ENCODE data around the gene TFAP2C. TPM values are rescaled to one million over a fixed set of nuclear protein-coding genes. Genes with fewer than 3 reads are reported as not detected.
A peak's percentile ranks its signal among the peaks of the same experiment; 100 is the strongest.

The TFAP2C gene
- total RNA-seq (0.42 TPM), polyA plus RNA-seq (2.1 TPM)
- long read RNA-seq, donor 1 = 0 reads
- long read RNA-seq, donor 2 = 0 reads
- long read RNA-seq, donor 3 = 0 reads
- long read RNA-seq, donor 4 = 0 reads
- long read RNA-seq, donor 5 = 0 reads
- long read RNA-seq, donor 6 = 0 reads
- long read RNA-seq, donor 7 = 0 reads
- long read RNA-seq, donor 8 = 0 reads
- long read RNA-seq, donor 9 = 0 reads
- long read RNA-seq, donor 10 = 0 reads

GRCh38 chr20:56628873-56629463, at the start of gene TFAP2C:
TFAP2C (plus strand) TSS chr20:56629306; CDS start chr20:56629545, 239 bp downstream.
- no peaks in the 10 kb centered on the region for H3K9me3 ChIP-seq (ENCODE audit: control insufficient read depth in 2 of 2, insufficient read depth in 1 of 2, low read length in 1 of 2)
- H3K4me1 ChIP-seq (ENCODE audit: control insufficient read depth in 2 of 2, insufficient read depth in 2 of 2, low read length in 2 of 2) = peaks cover 2 to 10% of the 10 kb centered on the region in 2 donors
- H3K27me3 ChIP-seq (ENCODE audit: control insufficient read depth in 2 of 2, insufficient read depth in 1 of 2, low read length in 1 of 2) = peaks cover 92 to 100% of the 10 kb centered on the region in 2 donors
- H3K4me3 ChIP-seq (ENCODE audit: low read length in 2 of 2) = peak within 1 kb of the TSS in 1 of 2 donors; percentile 33
- WGBS = 2% methylated on average over 62 of the region's 62 CpGs
- H3K27ac ChIP-seq (ENCODE audit: low read depth in 1 of 2, low read length in 1 of 2) = no peak within 1 kb of the TSS
- no peak for DNase-seq (ENCODE audit: low read depth in 6 of 9, low spot score in 9 of 9)
- no peaks in the 10 kb centered on the region for H3K36me3 ChIP-seq (ENCODE audit: control insufficient read depth in 2 of 2, insufficient read depth in 2 of 2, low read length in 1 of 2)

- Histone ChIP-seq H3K4me1 (ENCODE audit: control insufficient read depth in 2 of 2, insufficient read depth in 2 of 2, low read length in 2 of 2) (no peaks in the 10 kb centered on the region), H3K9me3 (ENCODE audit: control insufficient read depth in 2 of 2, insufficient read depth in 1 of 2, low read length in 1 of 2) (no peaks in the 10 kb centered on the region), H3K4me3 (ENCODE audit: low read length in 2 of 2) (no peak overlapping the region), H3K27me3 (ENCODE audit: control insufficient read depth in 2 of 2, insufficient read depth in 1 of 2, low read length in 1 of 2) (no peaks in the 10 kb centered on the region), H3K27ac (ENCODE audit: low read depth in 1 of 2, low read length in 1 of 2) (no peak overlapping the region), H3K36me3 (ENCODE audit: control insufficient read depth in 2 of 2, insufficient read depth in 2 of 2, low read length in 1 of 2) (no peaks in the 10 kb centered on the region)
- WGBS = 96% methylated on average over 12 of the region's 12 CpGs
- DNase-seq (ENCODE audit: low read depth in 6 of 9, low spot score in 9 of 9) = no peak
Observed at GRCh38 chr20:56580226-56580625, 48.9 kb upstream of the TFAP2C start.

- Histone ChIP-seq H3K27me3 (ENCODE audit: control insufficient read depth in 2 of 2, insufficient read depth in 1 of 2, low read length in 1 of 2) (no peaks in the 10 kb centered on the region), H3K27ac (ENCODE audit: low read depth in 1 of 2, low read length in 1 of 2) (no peak overlapping the region), H3K4me3 (ENCODE audit: low read length in 2 of 2) (no peak overlapping the region), H3K4me1 (ENCODE audit: control insufficient read depth in 2 of 2, insufficient read depth in 2 of 2, low read length in 2 of 2) (no peaks in the 10 kb centered on the region), H3K36me3 (ENCODE audit: control insufficient read depth in 2 of 2, insufficient read depth in 2 of 2, low read length in 1 of 2) (no peaks in the 10 kb centered on the region), H3K9me3 (ENCODE audit: control insufficient read depth in 2 of 2, insufficient read depth in 1 of 2, low read length in 1 of 2) (no peaks in the 10 kb centered on the region)
- no peak for DNase-seq (ENCODE audit: low read depth in 6 of 9, low spot score in 9 of 9)
- 93% methylated on average over 2 of the region's 2 CpGs for WGBS
Observed at GRCh38 chr20:56581701-56582100, 47.4 kb upstream of the TFAP2C start.

- no peaks in the 10 kb centered on the region for H3K9me3 ChIP-seq (ENCODE audit: control insufficient read depth in 2 of 2, insufficient read depth in 1 of 2, low read length in 1 of 2)
- H3K4me1 ChIP-seq (ENCODE audit: control insufficient read depth in 2 of 2, insufficient read depth in 2 of 2, low read length in 2 of 2) = no peaks in the 10 kb centered on the region
- H3K4me3 ChIP-seq (ENCODE audit: low read length in 2 of 2) = no peak overlapping the region
- 18% methylated on average over 4 of the region's 4 CpGs for WGBS
- no peaks in the 10 kb centered on the region for H3K27me3 ChIP-seq (ENCODE audit: control insufficient read depth in 2 of 2, insufficient read depth in 1 of 2, low read length in 1 of 2)
- no peaks in the 10 kb centered on the region for H3K36me3 ChIP-seq (ENCODE audit: control insufficient read depth in 2 of 2, insufficient read depth in 2 of 2, low read length in 1 of 2)
- DNase-seq (ENCODE audit: low read depth in 6 of 9, low spot score in 9 of 9) = no peak
- H3K27ac ChIP-seq (ENCODE audit: low read depth in 1 of 2, low read length in 1 of 2) = no peak overlapping the region
Observed at GRCh38 chr20:56582542-56582941, 46.6 kb upstream of the TFAP2C start.

- no peak overlapping the region for H3K4me3 ChIP-seq (ENCODE audit: low read length in 2 of 2)
- H3K27me3 ChIP-seq (ENCODE audit: control insufficient read depth in 2 of 2, insufficient read depth in 1 of 2, low read length in 1 of 2) = no peaks in the 10 kb centered on the region
- H3K27ac ChIP-seq (ENCODE audit: low read depth in 1 of 2, low read length in 1 of 2) = no peak overlapping the region
- DNase-seq (ENCODE audit: low read depth in 6 of 9, low spot score in 9 of 9) = no peak
- 90% methylated on average over 5 of the region's 5 CpGs for WGBS
- H3K9me3 ChIP-seq (ENCODE audit: control insufficient read depth in 2 of 2, insufficient read depth in 1 of 2, low read length in 1 of 2) = no peaks in the 10 kb centered on the region
- H3K4me1 ChIP-seq (ENCODE audit: control insufficient read depth in 2 of 2, insufficient read depth in 2 of 2, low read length in 2 of 2) = no peaks in the 10 kb centered on the region
- no peaks in the 10 kb centered on the region for H3K36me3 ChIP-seq (ENCODE audit: control insufficient read depth in 2 of 2, insufficient read depth in 2 of 2, low read length in 1 of 2)
Observed at GRCh38 chr20:56584916-56585315, 44.2 kb upstream of the TFAP2C start.

GRCh38 chr20:56587307-56588041, 41.6 kb upstream of the TFAP2C start:
- Histone ChIP-seq H3K9me3 (ENCODE audit: control insufficient read depth in 2 of 2, insufficient read depth in 1 of 2, low read length in 1 of 2) (no peaks in the 10 kb centered on the region), H3K27me3 (ENCODE audit: control insufficient read depth in 2 of 2, insufficient read depth in 1 of 2, low read length in 1 of 2) (no peaks in the 10 kb centered on the region), H3K27ac (ENCODE audit: low read depth in 1 of 2, low read length in 1 of 2) (no peak overlapping the region), H3K4me3 (ENCODE audit: low read length in 2 of 2) (no peak overlapping the region), H3K4me1 (ENCODE audit: control insufficient read depth in 2 of 2, insufficient read depth in 2 of 2, low read length in 2 of 2) (no peaks in the 10 kb centered on the region), H3K36me3 (ENCODE audit: control insufficient read depth in 2 of 2, insufficient read depth in 2 of 2, low read length in 1 of 2) (no peaks in the 10 kb centered on the region)
- 65% methylated on average over 7 of the region's 7 CpGs for whole genome bisulfite sequencing
- DNase-seq (ENCODE audit: low read depth in 6 of 9, low spot score in 9 of 9) = no peak

GRCh38 chr20:56588996-56589395, 40.1 kb upstream of the TFAP2C start:
- H3K36me3 ChIP-seq (ENCODE audit: control insufficient read depth in 2 of 2, insufficient read depth in 2 of 2, low read length in 1 of 2) = no peaks in the 10 kb centered on the region
- H3K27me3 ChIP-seq (ENCODE audit: control insufficient read depth in 2 of 2, insufficient read depth in 1 of 2, low read length in 1 of 2) = no peaks in the 10 kb centered on the region
- no peaks in the 10 kb centered on the region for H3K9me3 ChIP-seq (ENCODE audit: control insufficient read depth in 2 of 2, insufficient read depth in 1 of 2, low read length in 1 of 2)
- H3K27ac ChIP-seq (ENCODE audit: low read depth in 1 of 2, low read length in 1 of 2) = no peak overlapping the region
- H3K4me1 ChIP-seq (ENCODE audit: control insufficient read depth in 2 of 2, insufficient read depth in 2 of 2, low read length in 2 of 2) = no peaks in the 10 kb centered on the region
- 77% methylated on average over 3 of the region's 3 CpGs for WGBS
- no peak overlapping the region for H3K4me3 ChIP-seq (ENCODE audit: low read length in 2 of 2)
- no peak for DNase-seq (ENCODE audit: low read depth in 6 of 9, low spot score in 9 of 9)

GRCh38 chr20:56589633-56590032, 39.5 kb upstream of the TFAP2C start:
- Histone ChIP-seq H3K36me3 (ENCODE audit: control insufficient read depth in 2 of 2, insufficient read depth in 2 of 2, low read length in 1 of 2) (no peaks in the 10 kb centered on the region), H3K4me1 (ENCODE audit: control insufficient read depth in 2 of 2, insufficient read depth in 2 of 2, low read length in 2 of 2) (no peaks in the 10 kb centered on the region), H3K9me3 (ENCODE audit: control insufficient read depth in 2 of 2, insufficient read depth in 1 of 2, low read length in 1 of 2) (no peaks in the 10 kb centered on the region), H3K27ac (ENCODE audit: low read depth in 1 of 2, low read length in 1 of 2) (no peak overlapping the region), H3K4me3 (ENCODE audit: low read length in 2 of 2) (no peak overlapping the region), H3K27me3 (ENCODE audit: control insufficient read depth in 2 of 2, insufficient read depth in 1 of 2, low read length in 1 of 2) (no peaks in the 10 kb centered on the region)
- WGBS = 92% methylated on average over 5 of the region's 5 CpGs
- DNase-seq (ENCODE audit: low read depth in 6 of 9, low spot score in 9 of 9) = no peak

GRCh38 chr20:56590888-56591287, 38.2 kb upstream of the TFAP2C start:
- Histone ChIP-seq H3K27ac (ENCODE audit: low read depth in 1 of 2, low read length in 1 of 2) (no peak overlapping the region), H3K27me3 (ENCODE audit: control insufficient read depth in 2 of 2, insufficient read depth in 1 of 2, low read length in 1 of 2) (no peaks in the 10 kb centered on the region), H3K4me1 (ENCODE audit: control insufficient read depth in 2 of 2, insufficient read depth in 2 of 2, low read length in 2 of 2) (no peaks in the 10 kb centered on the region), H3K36me3 (ENCODE audit: control insufficient read depth in 2 of 2, insufficient read depth in 2 of 2, low read length in 1 of 2) (no peaks in the 10 kb centered on the region), H3K4me3 (ENCODE audit: low read length in 2 of 2) (no peak overlapping the region), H3K9me3 (ENCODE audit: control insufficient read depth in 2 of 2, insufficient read depth in 1 of 2, low read length in 1 of 2) (no peaks in the 10 kb centered on the region)
- WGBS = 88% methylated on average over 6 of the region's 6 CpGs
- no peak for DNase-seq (ENCODE audit: low read depth in 6 of 9, low spot score in 9 of 9)
